Inferior parietal cortex (tissue), 1 donor: ENCODE results near the gene MRPL23.

Source experiments
- DNase-seq: peaks from one replicate; pipeline ENCODE4 v3.0.0-alpha.2; 2016; ENCODE audit errors: extremely low spot score

MRPL23 gene

GRCh38 chr11:1953489-1954266, 6.5 kb downstream of the MRPL23 start:
- no peak for DNase-seq

GRCh38 chr11:1958367-1958766, 11.2 kb downstream of the MRPL23 start:
- no peak for DNase-seq

- DNase-seq, result no peak
Measured at GRCh38 chr11:1959786-1960185, 12.7 kb downstream of the MRPL23 start.

- no peak for DNase-seq
Measured at GRCh38 chr11:1963864-1964263, 16.7 kb downstream of the MRPL23 start.

GRCh38 chr11:1964348-1964747, 17.2 kb downstream of the MRPL23 start:
- DNase-seq, result no peak

GRCh38 chr11:1964955-1965354, 17.8 kb downstream of the MRPL23 start:
- DNase-seq, result no peak

GRCh38 chr11:1966531-1966930, 19.4 kb downstream of the MRPL23 start:
- DNase-seq, result no peak

- no peak for DNase-seq
Measured at GRCh38 chr11:1967641-1968225, 20.6 kb downstream of the MRPL23 start.

- no peak for DNase-seq
Measured at GRCh38 chr11:1968454-1969002, 21.4 kb downstream of the MRPL23 start.

- DNase-seq, result no peak
Measured at GRCh38 chr11:1969035-1969434, 21.9 kb downstream of the MRPL23 start.

GRCh38 chr11:1969776-1970175, 22.6 kb downstream of the MRPL23 start:
- no peak for DNase-seq

GRCh38 chr11:1970956-1971355, 23.8 kb downstream of the MRPL23 start:
- DNase-seq, result no peak

GRCh38 chr11:1975185-1975584, 28.1 kb downstream of the MRPL23 start:
- DNase-seq, result no peak

- no peak for DNase-seq
Measured at GRCh38 chr11:1978720-1979473, 31.8 kb downstream of the MRPL23 start.

- no peak for DNase-seq
Measured at GRCh38 chr11:1979607-1980006, 32.5 kb downstream of the MRPL23 start.

GRCh38 chr11:1982873-1983600, 35.9 kb downstream of the MRPL23 start:
- DNase-seq, result no peak

- no peak for DNase-seq
Measured at GRCh38 chr11:1983601-1983961, 36.4 kb downstream of the MRPL23 start.

- DNase-seq, result no peak
Measured at GRCh38 chr11:1987024-1987423, 39.9 kb downstream of the MRPL23 start.

GRCh38 chr11:1988174-1988573, 41.0 kb downstream of the MRPL23 start:
- DNase-seq, result no peak

GRCh38 chr11:1988667-1989317, 41.7 kb downstream of the MRPL23 start:
- no peak for DNase-seq

GRCh38 chr11:1989953-1990352, 42.8 kb downstream of the MRPL23 start:
- no peak for DNase-seq
